ENCODE data around the gene ELOVL1.

The ELOVL1 gene

GRCh38 chr1:43410571-43410970 lies 42.8 kb upstream of the ELOVL1 start:
- Histone ChIP-seq H2BK120ac (ENCODE audit: low read depth, low read length) (no peak overlapping the region), H2BK5ac (ENCODE audit: low read depth, low read length, poor library complexity, severe bottlenecking) (no peak overlapping the region), H2BK15ac (ENCODE audit: low read depth, poor library complexity, severe bottlenecking) (no peak overlapping the region), H3K79me1 (replicated peaks; ENCODE audit: low read length, poor library complexity, severe bottlenecking) (peaks cover 10% of the 10 kb centered on the region), H3K27me3 (ENCODE audit: control insufficient read depth in 1 of 2, insufficient read depth in 1 of 2, low read length in 2 of 2) (no peaks in the 10 kb centered on the region), H3K4me2 (ENCODE audit: low read length, poor library complexity, severe bottlenecking) (no peak overlapping the region), H3K27ac (ENCODE audit: low read length, poor library complexity, severe bottlenecking) (no peak overlapping the region), H3K9ac (ENCODE audit: low read length) (no peak overlapping the region), H3K36me3 (ENCODE audit: control insufficient read depth in 1 of 2, insufficient read depth in 2 of 2, low read depth in 1 of 2, low read length in 2 of 2) (peaks cover 34 to 67% of the 10 kb centered on the region in 2 experiments), H3K4me3 (ENCODE audit: insufficient read depth in 1 of 2, low read depth in 1 of 2, low read length in 2 of 2) (no peak overlapping the region), H3K18ac (ENCODE audit: low read depth in 1 of 2, low read length in 2 of 2) (no peak overlapping the region), H3K14ac (ENCODE audit: low read length in 2 of 2) (no peak overlapping the region), H2AK5ac (ENCODE audit: low read length, severe bottlenecking) (no peak overlapping the region), H2BK12ac (ENCODE audit: low read length in 2 of 2) (no peak overlapping the region), H3K4ac (ENCODE audit: low read depth in 1 of 2, low read length in 2 of 2) (no peak overlapping the region), H3K4me1 (ENCODE audit: control insufficient read depth, insufficient read depth, low read depth, low read length) (no peaks in the 10 kb centered on the region), H3K9me3 (ENCODE audit: control insufficient read depth, low read length) (no peaks in the 10 kb centered on the region), H2AFZ (ENCODE audit: low read depth, low read length) (no peak overlapping the region), H3K23ac (ENCODE audit: low read length in 2 of 2) (no peak overlapping the region), H4K8ac (ENCODE audit: low read length) (no peak overlapping the region), H4K91ac (ENCODE audit: low read length) (no peak overlapping the region)
- 97% methylated on average over 3 of the region's 3 CpGs for WGBS
- no peak for DNase-seq

DNA sequence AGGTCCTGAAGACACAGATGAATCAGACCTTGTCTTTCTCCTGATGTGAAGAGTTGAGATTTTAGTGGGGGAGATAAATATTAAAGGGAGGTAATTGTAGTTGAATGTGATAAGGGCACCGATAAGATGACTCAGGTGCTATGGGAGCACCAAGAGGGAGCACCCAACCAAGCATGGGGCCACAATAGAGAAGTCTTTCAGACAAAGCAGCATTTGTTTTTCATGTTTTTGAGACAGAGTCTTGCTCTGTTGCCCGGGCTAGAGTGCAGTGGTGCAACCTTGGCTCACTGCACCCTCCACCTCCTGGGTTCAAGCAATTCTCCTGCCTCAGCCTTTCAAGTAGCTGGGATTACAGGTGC lies 38.0 kb upstream of the ELOVL1 start:
- H2BK12ac ChIP-seq (ENCODE audit: low read length in 2 of 2): no peak overlapping the region

GRCh38 chr1:43405219-43405875 lies 37.5 kb upstream of the ELOVL1 start:
- Histone ChIP-seq H2BK12ac (ENCODE audit: low read length in 2 of 2) (peak overlapping the region in 1 of 2 experiments; percentile 66), H3K9ac (ENCODE audit: low read length) (peak overlapping the region; percentile 32), H3K4me1 (ENCODE audit: control insufficient read depth, insufficient read depth, low read depth, low read length) (no peaks in the 10 kb centered on the region), H3K23ac (ENCODE audit: low read length in 2 of 2) (no peak overlapping the region), H3K9me3 (ENCODE audit: control insufficient read depth, low read length) (no peaks in the 10 kb centered on the region), H3K4me3 (ENCODE audit: insufficient read depth in 1 of 2, low read depth in 1 of 2, low read length in 2 of 2) (no peak overlapping the region), H4K91ac (ENCODE audit: low read length) (no peak overlapping the region), H3K14ac (ENCODE audit: low read length in 2 of 2) (no peak overlapping the region), H2BK15ac (ENCODE audit: low read depth, poor library complexity, severe bottlenecking) (no peak overlapping the region), H2AFZ (ENCODE audit: low read depth, low read length) (no peak overlapping the region), H3K4me2 (ENCODE audit: low read length, poor library complexity, severe bottlenecking) (no peak overlapping the region), H3K27ac (ENCODE audit: low read length, poor library complexity, severe bottlenecking) (no peak overlapping the region), H2BK120ac (ENCODE audit: low read depth, low read length) (no peak overlapping the region), H2AK5ac (ENCODE audit: low read length, severe bottlenecking) (no peak overlapping the region), H3K4ac (ENCODE audit: low read depth in 1 of 2, low read length in 2 of 2) (no peak overlapping the region), H3K79me1 (replicated peaks; ENCODE audit: low read length, poor library complexity, severe bottlenecking) (peaks cover 39% of the 10 kb centered on the region), H3K18ac (ENCODE audit: low read depth in 1 of 2, low read length in 2 of 2) (no peak overlapping the region), H2BK5ac (ENCODE audit: low read depth, low read length, poor library complexity, severe bottlenecking) (no peak overlapping the region), H3K27me3 (ENCODE audit: control insufficient read depth in 1 of 2, insufficient read depth in 1 of 2, low read length in 2 of 2) (no peaks in the 10 kb centered on the region), H4K8ac (ENCODE audit: low read length) (no peak overlapping the region), H3K36me3 (ENCODE audit: control insufficient read depth in 1 of 2, insufficient read depth in 2 of 2, low read depth in 1 of 2, low read length in 2 of 2) (peaks cover 30 to 82% of the 10 kb centered on the region in 2 experiments)
- DNase-seq: peak; percentile 20
- 93% methylated on average over 6 of the region's 6 CpGs for WGBS

More for the DNA sequence above, 38.0 kb upstream of the ELOVL1 start:
- H4K91ac ChIP-seq (ENCODE audit: low read length): no peak overlapping the region
- no peak for DNase-seq
- H4K8ac ChIP-seq (ENCODE audit: low read length): no peak overlapping the region
- H3K36me3 ChIP-seq (ENCODE audit: control insufficient read depth in 1 of 2, insufficient read depth in 2 of 2, low read depth in 1 of 2, low read length in 2 of 2): peaks cover 32 to 81% of the 10 kb centered on the region in 2 experiments
- no peak overlapping the region for H3K27ac ChIP-seq (ENCODE audit: low read length, poor library complexity, severe bottlenecking)
- no peak overlapping the region for H3K4ac ChIP-seq (ENCODE audit: low read depth in 1 of 2, low read length in 2 of 2)
- H3K4me1 ChIP-seq (ENCODE audit: control insufficient read depth, insufficient read depth, low read depth, low read length): no peaks in the 10 kb centered on the region
- no peak overlapping the region for H3K14ac ChIP-seq (ENCODE audit: low read length in 2 of 2)
- no peak overlapping the region for H3K18ac ChIP-seq (ENCODE audit: low read depth in 1 of 2, low read length in 2 of 2)
- no peaks in the 10 kb centered on the region for H3K27me3 ChIP-seq (ENCODE audit: control insufficient read depth in 1 of 2, insufficient read depth in 1 of 2, low read length in 2 of 2)
- no peak overlapping the region for H2BK15ac ChIP-seq (ENCODE audit: low read depth, poor library complexity, severe bottlenecking)
- no peak overlapping the region for H3K4me3 ChIP-seq (ENCODE audit: insufficient read depth in 1 of 2, low read depth in 1 of 2, low read length in 2 of 2)
- no peak overlapping the region for H3K4me2 ChIP-seq (ENCODE audit: low read length, poor library complexity, severe bottlenecking)
- no peak overlapping the region for H2AFZ ChIP-seq (ENCODE audit: low read depth, low read length)
- H2BK5ac ChIP-seq (ENCODE audit: low read depth, low read length, poor library complexity, severe bottlenecking): no peak overlapping the region
- no peak overlapping the region for H3K23ac ChIP-seq (ENCODE audit: low read length in 2 of 2)
- 97% methylated on average over 2 of the region's 2 CpGs for WGBS
- no peak overlapping the region for H3K9ac ChIP-seq (ENCODE audit: low read length)
- H2AK5ac ChIP-seq (ENCODE audit: low read length, severe bottlenecking): no peak overlapping the region
- H3K79me1 ChIP-seq (replicated peaks; ENCODE audit: low read length, poor library complexity, severe bottlenecking): peaks cover 36% of the 10 kb centered on the region
- no peak overlapping the region for H2BK120ac ChIP-seq (ENCODE audit: low read depth, low read length)
- no peaks in the 10 kb centered on the region for H3K9me3 ChIP-seq (ENCODE audit: control insufficient read depth, low read length)

- no peak overlapping the region for H2BK15ac ChIP-seq (ENCODE audit: low read depth, poor library complexity, severe bottlenecking)
- no peak overlapping the region for H3K4me3 ChIP-seq (ENCODE audit: insufficient read depth in 1 of 2, low read depth in 1 of 2, low read length in 2 of 2)
- no peak overlapping the region for H4K8ac ChIP-seq (ENCODE audit: low read length)
- no peak overlapping the region for H3K18ac ChIP-seq (ENCODE audit: low read depth in 1 of 2, low read length in 2 of 2)
- H3K27me3 ChIP-seq (ENCODE audit: control insufficient read depth in 1 of 2, insufficient read depth in 1 of 2, low read length in 2 of 2): no peaks in the 10 kb centered on the region
- no peak overlapping the region for H3K14ac ChIP-seq (ENCODE audit: low read length in 2 of 2)
- H2BK12ac ChIP-seq (ENCODE audit: low read length in 2 of 2): no peak overlapping the region
- H2AFZ ChIP-seq (ENCODE audit: low read depth, low read length): no peak overlapping the region
- no peaks in the 10 kb centered on the region for H3K4me1 ChIP-seq (ENCODE audit: control insufficient read depth, insufficient read depth, low read depth, low read length)
- no peak overlapping the region for H2AK5ac ChIP-seq (ENCODE audit: low read length, severe bottlenecking)
- no peak overlapping the region for H3K4me2 ChIP-seq (ENCODE audit: low read length, poor library complexity, severe bottlenecking)
- peaks cover 30 to 74% of the 10 kb centered on the region in 2 experiments for H3K36me3 ChIP-seq (ENCODE audit: control insufficient read depth in 1 of 2, insufficient read depth in 2 of 2, low read depth in 1 of 2, low read length in 2 of 2)
- H3K79me1 ChIP-seq (replicated peaks; ENCODE audit: low read length, poor library complexity, severe bottlenecking): peaks cover 40% of the 10 kb centered on the region
- no peak overlapping the region for H2BK5ac ChIP-seq (ENCODE audit: low read depth, low read length, poor library complexity, severe bottlenecking)
- no peak for DNase-seq
- H3K9me3 ChIP-seq (ENCODE audit: control insufficient read depth, low read length): no peaks in the 10 kb centered on the region
- no peak overlapping the region for H3K27ac ChIP-seq (ENCODE audit: low read length, poor library complexity, severe bottlenecking)
- no peak overlapping the region for H2BK120ac ChIP-seq (ENCODE audit: low read depth, low read length)
- WGBS: over 99% methylated on average over 6 of the region's 6 CpGs
- H3K9ac ChIP-seq (ENCODE audit: low read length): no peak overlapping the region
- no peak overlapping the region for H3K4ac ChIP-seq (ENCODE audit: low read depth in 1 of 2, low read length in 2 of 2)
- no peak overlapping the region for H4K91ac ChIP-seq (ENCODE audit: low read length)
- H3K23ac ChIP-seq (ENCODE audit: low read length in 2 of 2): no peak overlapping the region
Observed at GRCh38 chr1:43404353-43404752, 36.5 kb upstream of the ELOVL1 start.

Measured in mesenchymal stem cell (in vitro differentiated cells and primary cell).